GM19025 (cell line): Measurements from ENCODE around the gene PACS1.
"Not testable (repeated sequence)": the region's sequence is repeated elsewhere in the genome, so short reads cannot be mapped to it uniquely, and the experiment has no call there.

ENCODE experiments used
- ATAC-seq: cut with Tn5 transposase; IDR thresholded peaks from one replicate; pipeline ENCODE4 v1.9.1; 2021; ENCODE audit warnings: mild to moderate bottlenecking, low read depth, moderate library complexity; ENCODE audit not compliant: unreplicated experiment

PACS1 gene

DNA sequence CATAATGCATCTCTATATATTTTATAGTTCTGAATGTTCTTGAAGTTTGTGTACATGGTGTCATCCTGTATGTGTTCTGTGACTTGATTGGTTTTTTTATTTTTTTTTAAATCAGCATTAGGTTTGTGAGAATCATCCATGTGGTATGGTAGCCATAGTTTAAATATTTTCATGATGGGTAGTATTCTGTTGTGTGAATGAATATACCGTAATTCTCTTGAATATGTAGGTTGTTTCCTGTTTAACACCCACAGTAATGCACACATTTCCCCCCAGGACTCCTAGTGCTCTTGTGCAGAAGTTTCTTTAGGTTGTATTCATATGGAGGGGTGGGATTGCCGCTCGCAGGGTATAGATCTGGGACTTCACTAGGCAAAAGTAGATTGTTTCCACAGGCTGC, 2.0 kb downstream of the PACS1 start:
- ATAC-seq: no peak

DNA sequence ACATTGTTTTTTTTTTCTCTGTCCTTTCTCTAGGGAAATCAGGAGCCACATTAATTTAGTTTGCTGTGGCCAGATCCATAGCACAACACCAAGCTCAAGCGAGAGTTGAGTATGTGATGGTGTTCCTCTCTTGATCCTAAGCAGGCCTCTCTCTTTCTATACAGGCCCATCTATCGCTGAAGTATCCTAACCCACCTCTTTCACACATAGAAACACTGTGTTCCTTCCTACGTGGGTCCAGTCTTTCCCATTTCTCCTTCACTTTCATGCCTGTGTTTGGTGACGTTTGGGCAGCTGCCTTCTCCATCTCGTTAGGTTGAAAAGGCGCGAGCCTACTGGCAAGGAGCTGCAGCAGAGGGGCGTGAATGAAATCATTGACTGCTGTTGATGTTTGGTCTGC, 2.4 kb downstream of the PACS1 start:
- no peak for ATAC-seq

DNA sequence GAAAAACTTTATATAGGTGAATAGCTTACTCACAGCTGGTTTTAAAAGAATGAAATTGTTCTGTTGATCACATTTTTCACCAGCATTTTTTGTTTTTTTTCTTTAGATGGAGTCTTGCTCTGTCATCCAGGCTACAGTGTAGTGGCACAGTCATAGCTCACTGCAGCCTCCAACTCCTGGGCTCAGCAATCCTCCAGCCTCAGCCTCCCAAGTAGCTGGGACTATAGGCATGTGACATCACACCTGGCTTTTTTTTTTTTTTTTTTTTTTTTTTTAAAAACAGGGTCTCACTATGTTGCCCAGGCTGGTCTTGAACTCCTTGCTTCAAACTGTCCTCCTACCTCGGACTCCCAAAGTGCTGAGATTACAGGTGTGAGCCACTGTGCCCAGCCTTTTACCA, 3.6 kb downstream of the PACS1 start:
- no peak for ATAC-seq

DNA sequence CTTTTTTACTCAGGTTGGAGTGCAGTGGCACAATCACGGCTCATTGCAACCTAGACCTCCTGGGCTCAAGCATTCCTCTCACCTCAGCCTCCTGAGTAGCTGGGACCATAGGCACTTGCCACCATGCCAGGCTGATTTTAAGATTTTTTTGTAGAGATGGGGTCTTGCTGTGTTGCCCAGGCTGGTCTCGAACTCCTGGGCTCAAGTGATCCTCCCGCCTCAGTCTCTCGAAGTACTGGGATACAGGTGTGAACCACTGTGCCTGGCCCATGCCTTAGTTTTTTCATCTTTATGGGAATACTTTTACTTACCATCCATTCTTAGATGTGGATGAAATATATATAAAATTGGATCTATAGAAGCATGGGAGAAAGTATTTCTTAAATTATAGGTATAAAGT, 5.2 kb downstream of the PACS1 start:
- no peak for ATAC-seq

DNA sequence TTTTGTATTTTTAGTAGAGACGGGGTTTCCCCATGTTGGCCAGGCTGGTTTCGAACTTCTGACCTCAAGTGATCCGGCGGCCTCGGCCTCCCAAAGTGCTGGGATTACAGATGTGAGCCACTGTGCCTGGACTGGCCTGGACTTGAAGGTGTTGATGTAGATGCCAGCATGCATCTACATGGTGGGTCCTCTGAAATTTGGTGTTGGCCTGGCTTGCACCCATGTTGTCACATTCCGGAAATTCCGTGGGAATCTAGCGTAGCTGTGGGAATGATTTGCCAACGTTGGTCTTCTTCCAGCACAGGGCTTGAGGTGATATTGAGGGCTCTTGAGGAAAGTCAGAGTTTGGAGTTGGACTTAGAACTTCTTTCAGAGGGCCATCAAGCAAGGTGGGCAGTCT, 6.5 kb downstream of the PACS1 start:
- no peak for ATAC-seq

DNA sequence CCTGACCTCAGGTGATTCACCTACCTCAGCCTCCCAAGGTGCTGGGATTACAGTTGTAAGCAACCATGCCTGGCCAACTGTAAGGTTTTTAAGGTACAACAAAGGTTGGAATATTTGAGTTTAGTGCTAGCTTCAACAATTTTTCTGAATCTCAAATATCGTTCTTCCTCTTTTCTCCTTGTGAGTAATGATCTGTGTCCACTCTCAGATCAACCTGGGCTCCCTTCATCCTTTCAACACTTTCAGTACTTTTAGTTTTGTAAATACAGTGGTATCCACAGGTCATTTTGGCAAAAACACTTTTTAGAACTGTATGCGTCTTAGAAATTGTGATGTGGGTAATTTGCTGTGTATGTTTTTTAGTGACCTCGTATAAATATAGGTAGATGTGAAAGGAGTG, 7.9 kb downstream of the PACS1 start:
- ATAC-seq: no peak

DNA sequence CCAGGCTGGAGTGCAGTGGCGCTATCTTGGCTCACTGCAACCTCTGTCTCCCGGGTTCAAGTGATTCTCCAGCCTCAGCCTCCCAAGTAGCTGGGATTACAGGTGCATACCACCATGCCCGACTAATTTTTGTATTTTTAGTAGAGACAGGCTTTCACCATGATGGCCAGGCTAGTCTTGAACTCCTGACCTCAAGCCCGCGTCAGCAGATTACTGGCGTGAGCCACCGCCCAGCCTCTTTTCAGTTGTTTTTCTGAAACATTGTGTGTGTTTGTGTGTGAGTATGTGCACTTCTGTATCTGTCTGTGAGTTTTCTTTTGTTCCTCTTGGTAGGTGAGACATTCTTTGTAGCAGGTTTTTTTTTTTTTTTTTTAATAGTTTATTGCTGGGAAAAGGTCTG, 8.9 kb downstream of the PACS1 start:
- ATAC-seq: not testable (repeated sequence)

DNA sequence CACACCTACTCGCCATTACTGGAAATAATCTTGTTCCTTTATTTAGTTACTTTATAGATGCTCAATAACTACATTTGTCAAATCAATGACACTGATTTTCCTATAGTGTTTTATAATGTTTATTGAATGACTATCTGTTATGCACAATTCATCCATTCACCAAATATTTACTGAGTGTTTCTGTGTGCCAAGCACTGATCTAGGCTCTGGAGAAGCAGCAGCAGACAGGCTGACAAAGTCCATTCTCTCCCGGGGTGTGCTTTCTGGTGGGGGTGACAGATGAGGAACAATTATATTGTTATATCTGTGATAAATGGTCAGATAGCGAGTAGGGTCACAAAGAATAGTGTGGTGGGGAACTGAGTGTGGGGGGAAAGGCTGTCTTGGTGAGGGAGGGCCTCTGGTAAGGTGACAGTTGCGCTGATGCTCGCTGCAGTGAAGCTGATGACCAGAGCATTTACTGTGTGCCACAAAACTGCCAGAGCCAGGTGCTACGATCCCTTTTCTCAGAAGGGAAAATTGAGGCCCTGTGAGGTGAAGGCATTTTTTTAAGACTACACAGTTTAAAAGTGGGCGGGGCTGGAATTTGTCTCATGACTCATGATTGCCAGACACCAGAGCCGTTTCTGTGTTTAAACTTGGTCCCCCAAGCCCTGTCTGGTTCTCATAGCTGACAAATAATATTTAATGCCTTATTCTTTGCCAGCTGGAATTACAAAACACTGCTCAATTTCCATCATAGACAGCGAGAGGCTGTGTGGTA, 10.2 kb downstream of the PACS1 start:
- ATAC-seq: no peak

DNA sequence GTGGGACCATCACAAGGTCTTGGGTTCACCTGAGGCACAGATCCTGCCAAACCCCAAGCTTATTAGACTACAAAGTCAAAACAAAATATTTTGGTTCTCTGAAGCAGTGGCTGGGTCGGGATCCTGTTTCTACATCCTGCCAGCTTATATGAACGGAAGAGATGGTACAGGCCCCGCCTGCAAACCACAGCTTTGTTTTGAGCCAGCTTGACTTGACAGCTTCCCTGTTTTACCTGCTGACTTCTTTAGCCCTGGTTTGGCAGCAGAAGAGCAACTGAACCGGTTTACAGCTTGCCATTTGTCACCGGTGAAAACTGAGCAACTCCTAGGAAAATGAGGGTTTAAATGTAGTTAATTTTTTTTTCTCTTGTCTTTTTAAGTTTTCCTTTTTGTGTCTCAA, 11.4 kb downstream of the PACS1 start:
- no peak for ATAC-seq

DNA sequence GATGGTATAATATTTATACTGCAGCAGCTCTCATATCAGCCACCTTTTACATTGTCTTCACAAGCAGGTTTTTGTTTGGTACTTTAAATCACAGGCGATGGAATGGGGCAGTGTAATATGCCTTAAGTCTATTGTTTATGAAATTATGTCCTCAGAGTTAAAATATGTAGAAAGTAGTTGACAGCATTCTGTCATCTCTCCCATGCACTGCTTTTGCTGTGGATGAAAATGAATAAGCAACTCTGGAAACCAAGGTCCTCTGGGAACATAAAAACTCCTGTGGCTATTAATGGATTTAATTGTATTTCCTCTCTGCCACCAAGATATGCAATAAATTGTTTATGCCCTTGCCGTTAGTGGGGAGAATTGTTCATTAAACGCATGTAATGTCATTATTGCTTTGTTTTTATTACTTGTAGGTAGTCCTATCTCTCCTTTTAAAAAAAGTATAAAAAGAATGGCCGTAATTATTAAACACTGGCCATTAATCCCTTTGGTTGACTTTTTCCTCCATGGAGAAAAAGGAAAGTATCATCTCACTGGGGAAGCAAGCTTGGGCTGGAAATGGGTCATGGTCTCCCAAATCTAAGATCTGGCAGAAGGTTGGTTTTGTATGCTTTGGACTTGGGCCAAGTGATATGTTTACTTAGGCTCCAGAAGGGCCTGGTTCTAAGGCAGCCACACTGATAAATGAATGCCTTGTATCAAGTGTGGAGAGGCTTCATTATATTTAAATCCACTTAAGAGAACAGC, 13.1 kb downstream of the PACS1 start:
- no peak for ATAC-seq

DNA sequence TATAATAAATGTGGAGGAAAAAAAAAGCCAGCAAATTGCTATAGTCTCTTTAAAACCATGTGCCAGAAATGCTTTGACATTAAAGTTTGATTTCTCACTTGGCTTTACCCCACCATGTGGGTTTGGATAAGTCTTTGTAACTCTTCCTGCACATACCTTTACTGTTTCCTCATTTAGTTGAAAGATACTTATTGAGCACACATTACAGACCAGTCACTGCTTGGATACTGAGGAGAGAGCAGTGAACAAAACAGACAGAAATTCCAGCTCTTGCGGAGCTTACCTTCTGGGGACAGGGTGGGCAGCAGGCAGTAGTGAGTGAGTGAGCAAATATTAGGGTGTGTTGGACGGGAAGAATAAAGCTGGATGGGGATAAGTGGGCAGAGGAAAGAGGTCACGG, 13.7 kb downstream of the PACS1 start:
- ATAC-seq: no peak

DNA sequence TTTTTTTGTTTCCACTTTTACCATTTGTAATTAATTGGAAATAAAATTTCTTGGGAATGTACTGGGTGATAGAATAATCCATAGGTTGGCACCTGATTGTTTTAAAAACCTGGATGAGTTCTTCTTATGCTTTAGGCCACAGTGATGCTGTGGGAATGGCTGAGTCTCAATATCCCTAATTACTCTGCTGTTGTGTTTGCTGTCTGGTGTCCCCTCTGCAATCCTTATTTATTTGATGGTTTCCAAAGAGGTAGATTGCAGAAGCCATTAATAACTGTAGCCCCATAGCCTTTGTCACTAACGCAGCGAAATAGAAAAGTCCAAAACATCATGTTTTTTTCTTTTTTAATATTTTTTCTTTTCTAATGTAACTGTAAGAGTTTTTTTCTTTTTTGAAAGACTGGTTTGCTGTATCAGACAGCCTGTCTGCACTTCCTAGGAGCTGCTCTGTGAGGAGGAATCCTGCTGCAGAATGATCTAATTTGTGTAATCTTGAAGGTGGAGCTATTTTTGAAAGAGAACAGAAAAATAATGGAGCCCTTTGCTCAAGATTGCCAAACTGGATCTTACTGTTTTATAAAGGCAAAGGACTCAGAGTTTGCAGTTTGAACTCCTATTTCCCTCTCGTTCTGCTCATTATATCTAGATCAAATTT, 14.9 kb downstream of the PACS1 start:
- ATAC-seq: no peak

DNA sequence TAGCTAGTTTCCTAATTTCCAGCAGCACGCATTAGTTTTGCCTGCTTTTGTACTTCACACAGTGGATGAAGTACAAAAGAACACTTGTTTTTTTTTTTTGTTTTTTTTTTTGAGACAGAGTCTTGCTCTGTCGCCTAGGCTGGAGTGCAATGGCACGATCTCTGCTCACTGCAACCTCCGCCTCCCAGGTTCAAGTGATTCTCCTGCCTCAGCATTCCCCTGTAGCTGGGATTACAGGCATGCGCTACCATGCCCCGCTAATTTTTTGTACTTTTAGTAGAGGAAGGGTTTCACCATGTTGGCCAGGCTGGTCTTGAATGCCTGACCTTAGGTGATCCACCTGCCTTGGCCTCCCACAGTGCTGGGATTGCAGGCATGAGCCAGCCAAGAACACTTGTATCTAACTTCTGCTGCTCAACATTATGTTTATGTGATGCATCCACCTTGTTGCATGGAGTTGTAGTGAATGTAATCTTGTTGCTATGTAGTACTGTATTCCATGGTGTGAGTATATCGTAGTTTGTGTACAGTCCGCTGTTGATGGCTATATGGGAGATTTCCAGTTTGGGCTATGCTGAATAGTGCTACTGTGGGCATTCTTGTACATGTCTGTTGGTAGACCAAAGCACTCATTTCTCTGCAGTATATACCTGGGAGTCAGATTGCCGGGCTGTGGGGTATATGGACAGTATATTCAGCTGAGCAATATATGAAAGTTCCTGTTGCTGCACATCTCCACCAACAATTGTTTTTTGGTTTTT, 17.3 kb downstream of the PACS1 start:
- ATAC-seq: no peak

DNA sequence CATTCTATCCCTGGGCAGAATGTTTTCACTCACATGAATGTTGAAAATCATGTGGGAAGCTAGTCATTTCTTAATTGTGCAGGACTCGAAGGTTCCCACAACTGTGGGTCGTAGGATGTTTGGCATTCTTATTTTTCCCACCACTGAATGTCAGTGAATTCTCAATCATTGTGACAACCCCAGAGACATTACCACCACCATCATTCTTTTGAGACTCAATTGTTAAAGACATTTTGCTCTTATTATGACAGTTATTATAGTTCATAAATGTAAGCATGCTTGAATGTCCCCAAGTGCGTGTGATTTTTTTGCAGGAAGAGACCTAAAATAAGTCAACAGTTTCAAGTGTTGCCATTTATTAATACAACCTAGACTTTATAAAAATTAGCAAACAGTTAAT, 19.0 kb downstream of the PACS1 start:
- no peak for ATAC-seq

DNA sequence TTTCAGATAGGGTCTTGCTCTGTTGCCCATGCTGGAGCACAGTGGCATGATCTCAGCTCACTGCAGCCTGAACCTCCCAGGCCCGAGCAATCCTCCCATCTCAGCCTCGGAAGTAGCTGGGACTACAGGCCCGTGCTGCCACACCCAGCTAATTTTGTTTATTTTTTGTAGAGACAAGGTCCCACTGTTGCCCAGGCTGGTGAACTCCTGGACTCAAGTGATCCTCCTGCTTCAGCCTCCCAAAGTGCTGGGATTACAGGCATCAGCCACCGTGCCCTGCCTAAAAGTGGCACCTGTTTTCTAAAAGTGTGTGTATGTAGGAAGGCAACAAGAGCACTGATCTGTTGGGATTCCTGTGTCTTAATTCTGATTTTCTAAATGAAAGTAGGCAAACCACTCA, 20.2 kb downstream of the PACS1 start:
- no peak for ATAC-seq

DNA sequence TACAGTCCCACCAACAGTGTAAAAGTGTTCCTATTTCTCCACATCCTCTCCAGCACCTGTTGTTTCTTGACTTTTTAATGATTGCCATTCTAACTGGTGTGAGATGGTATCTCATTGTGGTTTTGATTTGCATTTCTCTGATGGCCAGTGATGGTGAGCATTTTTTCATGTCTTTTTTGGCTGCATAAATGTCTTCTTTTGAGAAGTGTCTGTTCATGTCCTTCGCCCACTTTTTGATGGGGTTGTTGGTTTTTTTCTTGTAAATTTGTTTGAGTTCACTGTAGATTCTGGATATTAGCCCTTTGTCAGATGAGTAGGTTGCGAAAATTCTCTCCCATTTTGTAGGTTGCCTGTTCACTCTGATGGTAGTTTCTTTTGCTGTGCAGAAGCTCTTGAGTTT, 22.1 kb downstream of the PACS1 start:
- ATAC-seq: not testable (repeated sequence)

DNA sequence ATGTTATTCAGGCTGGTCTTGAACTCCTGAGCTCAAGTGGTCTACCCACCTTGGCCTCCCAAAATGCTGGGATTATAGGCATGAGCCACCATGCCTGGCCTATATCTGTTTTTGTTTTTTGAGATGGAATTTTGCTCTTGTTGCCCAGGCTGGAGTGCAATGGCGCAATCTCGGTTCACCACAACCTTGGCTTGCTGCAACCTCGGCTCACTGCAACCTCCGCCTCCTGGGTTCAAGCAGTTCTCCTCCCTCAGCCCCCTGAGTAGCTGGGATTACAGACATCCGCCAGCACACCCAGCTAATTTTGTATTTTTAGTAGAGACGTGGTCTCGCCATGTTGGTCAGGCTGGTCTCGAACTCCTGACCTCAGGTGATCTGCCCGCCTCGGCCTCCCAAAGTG, 29.7 kb downstream of the PACS1 start:
- not testable (repeated sequence) for ATAC-seq

DNA sequence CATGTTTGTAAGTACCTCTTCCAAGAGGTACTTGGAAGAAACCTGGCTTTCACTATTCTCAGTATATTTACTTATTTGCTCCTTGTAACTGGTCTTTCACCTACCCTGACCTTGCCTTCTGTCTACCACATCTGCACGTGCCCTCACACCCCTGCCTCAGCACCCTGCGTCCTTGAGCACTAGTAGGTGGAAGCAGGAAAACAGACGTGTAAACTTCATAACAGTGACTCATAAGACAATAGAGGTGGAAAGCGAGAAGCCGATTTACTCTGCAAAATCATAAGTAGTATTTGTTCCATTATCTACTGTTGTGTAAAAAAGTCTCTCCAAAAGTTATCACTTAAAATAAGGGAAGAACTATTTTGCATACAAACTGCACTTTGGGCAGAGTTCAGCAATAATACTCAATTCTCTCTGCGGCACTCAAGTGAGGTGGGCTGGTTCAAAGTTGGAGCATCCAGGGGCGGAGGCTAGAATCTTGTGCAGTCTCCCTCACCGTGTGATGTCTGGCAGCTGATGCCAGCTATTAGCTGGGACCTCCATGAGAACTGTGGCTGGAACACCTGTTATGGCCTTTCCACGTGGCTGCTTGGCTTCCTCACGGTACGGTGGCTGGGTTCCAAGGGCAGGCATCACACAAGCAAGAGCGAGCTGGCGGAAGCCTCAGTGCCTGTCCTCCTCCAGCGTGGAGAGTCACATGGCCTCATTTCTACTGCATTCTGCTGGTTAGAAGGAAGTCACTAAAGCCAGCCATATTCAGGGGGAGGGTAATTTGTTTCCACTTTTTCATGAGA, 30.4 kb downstream of the PACS1 start:
- no peak for ATAC-seq

DNA sequence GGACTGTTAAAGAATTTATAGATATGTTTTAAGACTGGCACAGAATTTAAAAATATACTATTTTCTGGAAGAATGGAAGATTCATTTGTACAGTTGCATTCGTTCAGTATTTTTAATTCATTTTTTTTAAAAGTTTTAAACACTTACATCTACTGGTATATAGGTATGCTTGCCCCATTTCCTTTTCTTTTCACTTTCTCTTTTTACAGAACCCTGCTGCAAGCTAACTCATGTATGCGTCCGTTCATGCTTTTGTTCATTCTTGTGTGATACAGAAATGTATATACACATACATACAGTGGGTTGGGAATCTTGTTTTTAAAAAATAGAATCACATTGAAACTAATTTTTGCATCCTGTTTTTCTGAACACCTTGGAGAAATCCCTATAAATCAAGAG, 31.0 kb downstream of the PACS1 start:
- ATAC-seq: no peak

DNA sequence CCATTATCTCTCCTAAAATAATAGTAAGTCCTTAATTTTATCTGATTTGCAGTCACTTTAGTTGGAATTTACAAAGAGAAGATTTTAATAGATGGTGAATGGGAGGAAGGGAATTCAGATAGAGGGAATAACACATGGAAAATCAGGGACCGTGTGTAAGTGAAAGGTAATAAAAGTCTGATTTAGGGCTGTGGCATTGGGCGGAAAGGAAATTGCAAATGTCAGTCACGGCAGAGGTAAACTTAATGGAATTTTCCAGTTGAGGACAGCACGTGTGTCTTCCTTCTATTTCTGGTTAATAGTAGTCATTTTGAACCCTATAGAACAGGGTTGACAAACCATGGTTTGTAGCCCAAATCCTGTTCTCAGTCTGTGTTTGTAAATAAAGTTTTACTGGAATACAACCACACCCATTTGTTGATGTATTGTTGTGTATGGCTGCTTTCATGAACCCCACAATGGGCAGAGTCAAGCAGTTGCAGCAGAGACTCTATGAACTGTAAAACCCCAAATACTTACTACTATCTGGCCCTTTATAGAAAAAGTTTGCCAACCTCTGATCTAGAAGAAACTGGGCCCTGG, 34.1 kb downstream of the PACS1 start:
- ATAC-seq: no peak
